Suppressor macrophage (primary cell): ENCODE data around the gene EIF3B.
"Not testable (repeated sequence)": the region's sequence is repeated elsewhere in the genome, so short reads cannot be mapped to it uniquely, and the experiment has no call there.

Source experiments
- DNase-seq, 4 experiments: peaks; one replicate each; pipeline ENCODE4 v3.0.0-alpha.2; 2020 to 2022

The EIF3B gene

DNA sequence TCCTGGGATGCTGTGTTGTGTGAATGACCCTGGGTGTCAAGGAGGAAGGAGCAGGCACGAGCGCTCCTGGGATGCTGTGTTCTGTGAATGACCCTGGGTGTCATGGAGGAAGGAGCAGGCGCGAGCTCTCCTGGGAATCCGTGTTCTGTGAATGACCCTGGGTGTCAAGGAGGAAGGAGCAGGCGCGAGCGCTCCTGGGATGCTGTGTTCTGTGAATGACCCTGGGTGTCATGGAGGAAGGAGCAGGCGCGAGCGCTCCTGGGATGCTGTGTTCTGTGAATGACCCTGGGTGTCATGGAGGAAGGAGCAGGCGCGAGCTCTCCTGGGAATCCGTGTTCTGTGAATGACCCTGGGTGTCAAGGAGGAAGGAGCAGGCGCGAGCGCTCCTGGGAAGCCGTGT is 22.9 kb downstream of the EIF3B start:
- DNase-seq: not testable (repeated sequence)

DNA sequence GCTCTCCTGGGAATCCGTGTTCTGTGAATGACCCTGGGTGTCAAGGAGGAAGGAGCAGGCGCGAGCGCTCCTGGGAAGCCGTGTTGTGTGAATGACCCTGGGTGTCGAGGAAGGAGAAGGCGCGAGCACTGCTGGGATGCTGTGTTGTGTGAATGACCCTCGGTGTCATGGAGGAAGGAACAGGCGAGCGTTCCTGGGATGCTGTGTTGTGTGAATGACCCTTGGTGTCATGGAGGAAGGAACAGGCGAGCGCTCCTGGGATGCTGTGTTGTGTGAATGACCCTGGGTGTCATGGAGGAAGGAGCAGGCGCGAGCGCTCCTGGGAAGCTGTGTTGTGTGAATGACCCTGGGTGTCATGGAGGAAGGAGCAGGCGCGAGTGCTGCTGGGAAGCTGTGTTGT is 23.5 kb downstream of the EIF3B start:
- DNase-seq: not testable (repeated sequence)

DNA sequence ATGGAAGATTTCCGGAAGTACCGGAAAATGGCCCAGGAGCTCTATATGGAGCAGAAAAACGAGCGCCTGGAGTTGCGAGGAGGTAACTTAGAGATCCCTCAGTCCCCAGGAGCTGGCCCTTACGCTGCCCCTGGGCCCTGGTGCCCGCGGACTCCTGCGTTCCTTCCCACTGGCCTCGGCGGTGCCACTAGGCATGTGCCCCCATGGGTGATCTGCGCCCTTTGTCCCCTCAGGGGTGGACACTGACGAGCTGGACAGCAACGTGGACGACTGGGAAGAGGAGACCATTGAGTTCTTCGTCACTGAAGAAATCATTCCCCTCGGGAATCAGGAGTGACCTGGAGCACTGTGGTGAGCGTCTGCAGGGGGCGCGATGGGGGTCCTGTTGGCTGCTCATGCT is 24.5 kb downstream of the EIF3B start:
- DNase-seq: no peak

DNA sequence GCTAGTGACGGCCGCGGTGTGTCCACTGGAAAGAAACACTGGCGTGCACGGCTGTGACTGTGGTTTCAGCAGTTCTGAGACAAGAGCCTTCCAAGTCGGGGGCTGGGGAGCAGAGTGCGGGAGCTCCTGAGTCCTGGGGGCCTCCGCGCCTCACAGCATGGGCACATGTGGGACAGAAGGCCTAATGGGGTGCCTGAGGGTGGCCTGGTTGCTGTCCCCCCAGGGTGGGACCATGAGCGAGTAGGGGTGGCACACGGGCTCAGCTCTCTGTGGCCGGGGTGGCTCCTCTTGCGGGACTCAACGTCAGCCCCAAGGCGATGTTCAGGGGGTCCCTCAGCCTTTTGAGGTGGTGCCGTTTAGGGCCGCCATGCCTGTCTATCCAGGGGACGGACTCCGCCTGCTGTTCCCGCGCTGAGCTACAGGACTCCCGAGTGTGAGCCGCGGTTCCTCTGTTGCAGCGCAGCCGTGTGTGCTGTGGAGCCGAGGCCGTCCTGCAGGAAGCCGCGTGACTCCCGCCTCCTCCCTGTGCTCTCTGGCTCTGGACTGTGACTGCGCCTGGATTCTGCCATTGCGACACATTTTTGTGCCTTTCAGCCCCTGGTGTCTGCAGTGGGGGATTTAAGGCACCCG is 25.3 kb downstream of the EIF3B start:
- no peak for DNase-seq

DNA sequence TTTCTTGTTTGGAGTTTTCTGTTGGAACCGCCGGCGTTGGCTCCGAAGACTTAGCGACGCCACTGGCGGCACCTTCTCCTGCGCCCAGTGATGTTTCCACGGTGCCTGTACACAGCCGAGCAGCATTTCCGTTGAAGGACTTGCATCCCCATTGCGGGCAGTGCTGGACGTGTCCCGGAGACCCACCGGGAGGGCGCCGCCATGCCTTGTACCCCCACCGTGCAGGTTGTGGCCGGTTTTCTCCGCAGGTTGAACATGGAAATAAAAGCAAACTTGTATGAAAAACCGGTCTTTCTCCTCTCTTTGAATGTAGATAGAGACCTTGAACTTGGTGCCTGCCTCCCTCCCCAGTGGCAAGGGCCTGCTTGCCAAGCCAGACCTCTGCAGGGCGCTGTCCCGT is 25.8 kb downstream of the EIF3B start:
- no peak for DNase-seq

DNA sequence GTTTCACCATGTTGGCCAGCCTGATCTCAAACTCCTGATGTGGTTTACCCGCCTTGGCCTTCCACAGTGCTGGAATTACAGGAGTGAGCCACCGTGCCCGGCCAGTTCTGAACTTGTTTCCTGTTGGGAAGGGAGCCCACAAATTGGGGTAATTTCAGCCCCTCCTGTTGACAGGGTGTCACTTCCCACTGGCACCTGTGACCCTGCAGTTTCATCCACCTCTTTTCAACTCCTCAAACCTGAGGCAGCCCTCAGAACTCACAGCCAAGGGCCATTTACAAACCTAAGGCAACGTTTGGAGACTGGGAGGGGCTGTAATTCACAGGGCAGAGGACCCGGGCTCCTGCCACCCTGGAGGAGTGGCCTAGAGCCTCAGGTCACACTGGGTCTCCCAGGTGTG is 26.6 kb downstream of the EIF3B start:
- no peak for DNase-seq

DNA sequence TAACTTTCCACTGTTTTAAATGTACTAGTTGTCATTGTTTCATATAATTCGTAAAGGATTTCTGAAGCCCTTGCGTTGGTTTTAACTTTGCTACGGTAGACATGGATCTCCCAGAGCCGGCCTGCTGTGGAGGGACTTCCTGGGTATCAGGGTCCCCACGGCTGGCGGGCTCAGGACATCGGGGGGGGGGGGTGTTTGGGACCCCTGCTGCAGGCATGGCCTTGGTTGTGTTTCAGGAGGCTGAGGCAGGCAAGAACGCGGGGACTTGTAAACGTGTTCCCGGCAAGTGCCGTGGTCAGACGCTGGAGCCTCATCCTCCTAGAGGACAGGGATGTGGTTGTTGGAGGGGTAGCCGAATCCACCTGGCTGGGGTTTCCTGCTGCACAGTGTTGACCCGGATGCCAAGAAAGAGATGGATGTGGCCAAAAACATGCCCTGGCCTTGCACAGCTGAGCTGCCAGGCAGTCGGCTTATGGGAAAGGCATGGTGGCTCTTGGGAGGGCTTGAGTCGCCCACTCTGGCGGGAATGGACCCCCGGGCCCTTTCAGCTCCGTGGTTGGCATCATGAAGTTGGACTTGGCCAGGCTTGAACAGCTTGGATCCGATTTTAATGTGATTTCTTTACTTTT is 27.4 kb downstream of the EIF3B start:
- no peak for DNase-seq

DNA sequence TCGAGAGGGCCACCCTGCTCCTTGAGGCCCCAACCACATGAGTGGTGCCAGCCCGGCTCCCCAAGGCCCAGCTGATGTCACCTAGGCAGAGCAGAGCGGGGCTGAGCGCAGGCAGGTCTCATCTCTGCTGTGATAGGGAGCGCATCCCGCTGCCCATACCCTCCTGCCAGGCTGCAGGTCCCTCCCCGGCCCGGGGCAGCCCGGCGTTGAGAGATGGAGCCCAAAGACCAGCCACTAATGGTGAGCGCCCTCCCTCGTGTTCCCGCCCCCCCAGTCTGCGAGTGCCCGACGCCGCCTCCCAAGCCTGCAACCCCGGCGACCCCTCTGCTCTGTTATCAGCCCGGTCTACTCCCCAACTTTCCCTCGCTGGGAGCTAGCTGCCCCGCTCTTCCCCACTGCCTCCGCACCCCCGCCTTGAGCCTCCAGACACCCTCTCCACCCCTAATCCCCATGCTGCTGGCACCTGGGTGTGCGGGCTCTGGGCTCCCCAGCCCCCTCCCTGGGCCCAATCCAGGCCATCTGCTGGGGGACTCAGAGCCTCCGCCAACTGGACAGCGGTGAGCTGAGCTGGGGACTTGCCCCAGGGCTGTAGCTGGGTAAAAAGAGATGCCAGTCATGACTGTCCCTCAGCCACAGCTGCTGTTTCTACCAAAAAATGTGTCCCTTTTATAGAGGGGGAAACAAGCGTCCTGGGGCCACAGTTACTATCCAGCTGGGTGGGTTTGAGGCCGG is 29.1 kb downstream of the EIF3B start:
- no peak for DNase-seq

DNA sequence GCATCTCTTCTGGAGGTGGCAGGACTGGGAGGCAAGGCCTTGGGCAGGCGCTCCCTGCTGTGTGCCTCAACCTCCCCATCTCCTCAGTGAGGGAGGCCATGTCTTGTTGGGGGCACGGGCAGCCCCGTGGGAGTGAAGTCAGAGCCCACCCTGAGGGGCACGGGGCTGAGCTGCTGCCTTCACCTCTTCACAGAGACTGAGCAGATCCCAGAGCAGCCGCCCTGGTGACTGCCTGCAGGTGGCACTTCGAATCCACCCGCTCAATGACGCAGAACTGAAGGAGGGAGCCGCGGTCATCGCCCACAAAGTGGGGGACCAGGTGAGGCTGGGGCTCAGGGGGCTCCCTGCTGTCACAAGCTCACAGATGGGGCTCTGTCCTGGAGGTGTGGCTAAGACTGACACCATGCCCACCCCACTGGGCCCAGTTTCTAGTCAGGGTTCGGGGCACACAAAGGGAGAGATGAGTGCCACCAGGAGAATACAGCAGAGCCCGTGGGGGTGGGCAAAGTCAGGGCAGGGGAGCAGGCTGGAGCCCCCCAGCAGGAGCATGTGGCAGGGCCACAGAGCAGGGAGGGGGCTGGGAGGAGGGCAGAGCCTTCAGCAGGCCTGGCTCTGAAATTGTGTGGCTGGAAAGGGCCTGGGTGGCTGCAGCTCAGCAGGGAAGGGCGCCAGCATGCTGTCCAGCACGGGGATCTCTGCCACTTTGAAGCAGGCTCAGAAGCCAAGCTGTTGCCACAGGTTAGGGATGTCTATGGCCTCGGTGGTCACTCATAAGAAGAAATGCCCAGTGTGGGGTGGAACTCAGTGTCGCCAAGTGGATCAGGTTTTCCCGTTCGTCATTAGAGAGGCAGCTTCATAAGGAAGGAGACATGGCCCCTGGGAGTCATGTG is 30.0 kb downstream of the EIF3B start:
- DNase-seq: no peak

DNA sequence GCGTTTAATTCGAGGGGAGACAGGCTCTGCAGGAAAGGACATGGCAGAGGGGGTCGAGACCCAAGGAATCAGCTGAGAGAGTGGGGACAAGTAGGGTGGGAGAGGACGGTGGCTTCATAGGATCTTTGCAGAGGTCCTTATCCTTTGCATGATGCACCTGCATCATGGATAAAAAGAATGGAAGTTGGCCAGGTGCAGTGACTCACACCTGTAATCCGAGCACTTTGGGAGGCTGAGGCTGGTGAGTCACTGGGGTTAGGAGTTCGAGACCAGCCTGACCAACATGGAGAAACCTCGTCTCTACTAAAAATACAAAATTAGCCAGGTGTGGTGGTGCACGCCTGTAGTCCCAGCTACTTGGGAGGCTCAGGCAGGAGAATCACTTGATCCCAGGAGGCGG is 31.5 kb downstream of the EIF3B start:
- DNase-seq: not testable (repeated sequence)

DNA sequence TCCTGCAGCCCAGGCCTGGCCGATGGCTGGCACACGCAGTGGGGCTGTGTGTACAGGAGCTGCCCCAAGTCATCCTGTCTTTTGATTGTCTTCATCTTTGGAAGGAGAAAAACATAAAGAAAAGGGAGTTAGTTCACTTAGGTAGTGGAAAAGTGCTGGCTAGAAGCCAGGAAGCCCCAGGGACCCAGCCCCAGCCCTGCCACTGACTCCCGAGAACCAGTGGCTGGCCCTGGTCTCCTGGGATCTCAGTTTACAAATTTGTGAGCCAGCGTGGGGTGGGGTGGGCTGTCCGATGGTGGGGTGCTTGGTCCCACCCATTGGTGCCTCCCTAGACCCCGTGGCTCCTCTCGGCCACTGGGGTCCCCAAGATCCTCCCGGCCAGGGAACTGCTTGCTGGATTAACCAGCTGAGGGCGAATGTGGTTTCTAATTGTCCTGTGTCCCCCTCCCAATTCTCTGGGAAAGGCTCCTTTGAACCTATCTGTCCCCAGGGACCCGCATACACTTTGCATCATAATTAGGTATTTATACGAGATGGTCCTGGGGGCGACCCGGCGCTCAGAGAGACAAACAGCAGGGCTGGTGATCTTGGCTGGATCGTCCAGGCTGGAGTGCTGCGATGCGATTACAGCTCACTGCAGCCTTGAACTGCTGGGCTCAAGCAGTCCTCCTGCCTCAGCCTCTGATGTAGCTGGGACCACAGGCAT is 32.5 kb downstream of the EIF3B start:
- no peak for DNase-seq

DNA sequence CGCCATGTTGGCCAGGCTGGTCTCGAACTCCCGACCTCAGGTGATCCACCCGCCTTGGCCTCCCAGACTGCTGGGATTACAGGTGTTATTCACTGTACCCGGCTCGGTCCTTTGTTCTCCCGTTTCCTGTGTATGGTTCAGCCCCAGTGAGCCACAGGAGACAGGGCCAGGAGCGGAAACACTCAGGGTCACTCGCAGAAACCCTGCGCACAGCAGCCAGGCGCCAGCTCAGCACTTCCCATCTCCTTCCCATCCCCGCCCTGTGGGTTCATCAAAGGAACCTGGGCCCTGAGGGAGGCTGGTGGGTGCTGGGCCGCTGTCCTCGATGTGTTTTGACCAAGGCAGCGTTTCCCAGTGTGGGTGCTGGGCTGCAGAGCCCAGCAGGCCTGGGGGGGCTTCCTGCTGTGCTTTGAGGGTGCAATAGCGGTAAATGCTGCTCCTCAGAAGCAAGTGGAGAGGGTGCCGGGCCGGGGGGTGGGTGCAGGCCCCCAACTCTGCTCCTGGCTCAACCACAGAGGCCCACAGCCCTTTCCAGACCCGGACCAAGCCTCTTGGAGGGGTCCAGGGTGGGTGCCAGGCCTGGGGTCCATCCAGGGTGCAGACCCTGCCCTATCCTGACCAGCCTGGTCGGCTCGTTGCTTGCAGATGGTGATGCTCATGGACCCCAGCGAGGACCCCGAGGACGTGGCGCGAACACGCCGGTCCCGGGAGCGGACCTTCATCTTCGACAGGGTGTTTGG is 33.4 kb downstream of the EIF3B start:
- no peak for DNase-seq

DNA sequence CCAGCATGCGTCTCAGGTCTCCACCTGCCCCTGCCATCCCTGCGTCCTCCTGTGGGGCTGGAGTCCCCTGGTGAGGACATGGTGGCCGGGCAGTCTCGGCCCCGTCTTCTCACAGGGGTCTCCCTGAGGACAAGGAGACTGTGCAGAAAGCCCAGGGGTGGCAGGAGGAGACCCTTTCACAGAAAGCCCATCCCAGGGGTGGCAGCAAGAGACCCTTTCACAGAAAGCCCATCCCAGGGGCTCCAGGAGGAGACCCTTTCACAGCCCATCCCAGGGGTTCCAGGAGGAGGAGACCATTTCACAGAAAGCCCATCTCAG is 34.0 kb downstream of the EIF3B start:
- DNase-seq: no peak

DNA sequence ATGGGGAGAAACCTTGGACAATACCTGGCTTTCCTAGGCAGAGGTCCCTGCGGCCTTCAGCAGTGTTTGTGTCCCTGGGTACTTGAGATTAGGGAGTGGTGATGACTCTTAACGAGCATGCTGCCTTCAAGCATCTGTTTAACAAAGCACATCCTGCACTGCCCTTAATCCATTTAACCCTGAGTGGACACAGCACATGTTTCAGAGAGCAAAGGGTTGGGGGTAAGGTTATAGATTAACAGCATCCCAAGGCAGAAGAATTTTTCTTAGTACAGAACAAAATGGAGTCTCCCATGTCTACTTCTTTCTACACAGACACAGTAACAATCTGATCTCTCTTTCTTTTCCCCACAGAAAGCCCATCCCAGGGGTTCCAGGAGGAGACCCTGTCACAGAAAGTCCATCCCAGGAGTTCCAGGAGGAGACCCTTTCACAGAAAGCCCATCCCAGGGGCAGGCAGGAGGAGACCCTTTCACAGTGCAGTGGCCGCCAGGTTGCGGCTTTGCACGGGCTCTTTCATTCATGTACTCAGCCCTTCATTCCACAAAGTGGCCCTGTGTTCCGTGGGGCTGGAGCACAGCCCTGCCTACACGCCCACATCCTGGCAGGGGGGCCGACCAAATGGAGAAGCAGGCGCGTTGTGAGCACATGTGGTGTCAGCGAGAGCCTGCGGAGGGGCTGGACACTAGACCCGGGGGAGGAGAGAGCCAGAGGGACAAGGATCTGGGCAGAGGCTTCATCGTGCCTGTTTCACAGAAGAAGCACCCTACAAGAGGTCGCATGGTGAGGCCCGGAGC is 35.6 kb downstream of the EIF3B start:
- peak; percentile 82 to 91 (median 89) for DNase-seq

DNA sequence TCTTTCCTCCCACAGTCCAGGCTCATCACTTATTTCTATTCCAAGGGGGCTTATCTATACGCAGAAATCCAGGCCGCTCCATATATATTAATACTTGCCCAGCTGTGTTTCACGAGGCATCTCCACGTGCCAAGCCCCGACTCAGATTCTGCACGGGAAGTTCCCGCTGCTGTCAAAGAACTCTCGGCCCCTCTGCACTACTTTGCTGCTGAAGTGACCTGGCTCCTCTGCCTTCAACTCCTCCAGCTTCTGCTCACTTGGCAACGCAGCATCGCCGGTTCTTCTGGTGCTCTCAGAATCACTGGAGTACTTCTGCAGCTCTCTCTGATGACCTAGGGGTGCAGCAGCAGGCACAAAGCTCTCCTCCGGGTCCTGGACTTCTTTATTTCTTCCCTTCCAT is 39.1 kb downstream of the EIF3B start:
- no peak for DNase-seq

DNA sequence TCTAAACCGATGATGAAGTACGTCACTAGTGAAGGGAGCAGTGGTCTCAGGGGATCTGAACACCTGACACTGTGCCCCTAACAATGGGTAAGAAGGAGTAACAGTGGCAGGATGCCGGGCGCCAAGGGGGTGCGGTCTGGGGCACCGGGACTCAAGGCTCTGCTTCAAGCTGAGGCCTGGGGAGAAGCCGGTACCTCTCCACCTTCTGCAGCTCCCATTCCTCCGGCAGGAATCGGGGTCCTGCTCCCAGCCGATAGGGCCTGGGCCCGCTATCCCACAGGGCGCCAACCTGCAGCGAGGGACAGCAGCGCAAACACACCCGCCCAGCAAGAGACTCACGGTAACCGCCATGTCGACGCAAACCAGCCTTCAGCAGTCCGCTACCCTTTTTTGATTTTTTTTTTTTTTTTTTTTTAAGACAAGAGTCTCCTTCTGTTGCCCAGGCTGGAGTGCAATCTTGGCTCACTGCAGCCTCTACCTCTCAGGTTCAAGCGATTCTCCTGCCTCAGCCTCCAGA is 40.0 kb downstream of the EIF3B start:
- no peak for DNase-seq

DNA sequence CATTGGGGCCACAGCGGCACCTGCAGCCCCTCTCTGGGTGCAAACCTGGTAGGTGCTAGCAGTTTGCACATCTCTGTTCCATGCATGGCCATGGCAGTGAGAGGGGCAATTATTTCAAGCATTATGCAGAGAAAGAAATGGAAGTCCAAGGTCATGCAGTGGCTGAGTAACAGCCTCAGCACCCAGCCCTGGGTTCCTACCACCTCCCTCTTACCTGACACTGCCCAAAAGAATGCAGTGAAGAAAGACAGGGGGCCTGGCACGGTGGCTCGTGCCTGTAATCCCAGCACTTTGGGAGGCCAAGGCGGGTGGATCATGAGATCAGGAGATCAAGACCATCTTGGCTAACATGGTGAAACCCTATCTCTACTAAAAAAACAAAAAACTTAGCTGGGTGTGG is 43.9 kb downstream of the EIF3B start:
- no peak for DNase-seq

DNA sequence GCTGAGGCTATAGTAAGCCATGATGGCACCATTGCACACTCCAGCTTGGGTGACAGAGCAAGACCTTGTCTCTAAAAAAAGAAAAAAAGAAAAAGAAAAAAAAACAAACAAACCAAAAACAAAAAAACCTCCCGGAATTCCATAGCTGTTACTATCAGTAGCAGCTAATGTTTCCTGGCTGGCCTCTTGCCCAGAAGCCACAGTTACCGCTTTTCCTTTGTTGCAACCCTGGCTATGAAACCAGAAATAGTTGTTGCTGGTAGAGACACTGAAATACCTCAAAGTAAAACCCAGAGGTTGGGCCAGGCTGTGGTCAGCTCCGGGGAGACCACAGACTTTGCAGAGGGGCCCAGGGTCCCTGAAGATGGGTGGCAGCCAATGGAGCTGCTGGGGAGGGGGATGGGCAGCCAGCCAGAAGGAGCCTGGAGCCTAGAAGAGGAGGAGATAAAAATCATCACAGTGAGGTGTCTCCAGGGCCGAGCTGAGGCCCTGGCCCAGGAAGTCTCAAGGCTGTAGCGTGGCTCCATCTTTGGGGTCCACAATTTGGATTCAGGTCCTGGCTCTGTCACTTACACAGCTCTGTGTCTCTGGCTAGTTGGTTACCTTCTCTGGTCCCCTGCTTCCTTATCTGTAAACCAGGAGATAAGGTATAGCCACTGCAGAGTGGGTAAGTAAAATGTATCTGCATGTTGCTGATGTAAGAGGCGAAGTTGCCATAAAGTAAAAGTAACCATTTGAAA is 45.4 kb downstream of the EIF3B start:
- DNase-seq: peak; percentile 51 to 71 (median 61)

DNA sequence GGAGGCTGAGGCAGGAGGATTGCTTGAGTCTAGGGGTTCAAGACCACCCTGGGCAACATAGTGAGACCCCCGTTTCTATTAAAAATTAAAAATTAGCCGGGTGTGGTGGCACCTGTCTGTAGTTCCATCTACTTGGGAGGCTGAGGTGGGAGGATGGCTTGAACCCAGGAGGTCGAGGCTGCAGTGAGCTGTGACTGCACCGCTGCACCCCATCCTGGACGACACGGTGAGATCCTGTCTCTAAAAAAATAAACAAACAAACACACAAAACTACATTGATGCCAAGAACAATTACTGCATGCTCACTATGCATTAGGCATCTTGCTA is 48.0 kb downstream of the EIF3B start:
- DNase-seq: no peak
